ENCODE data around the gene RPUSD2. TPM values are rescaled to one million over a fixed set of nuclear protein-coding genes. Genes with fewer than 3 reads are reported as not detected.

RPUSD2 gene
- total and polyA plus RNA-seq, 3 donors from 2014 or later, result 9.0 to 14.9 (median 12.3) TPM

GRCh38 chr15:40550341-40551037 is 18.6 kb upstream of the RPUSD2 start:
- Histone ChIP-seq H3K27me3 (no peaks in the 10 kb centered on the region), H3K9me3 (no peaks in the 10 kb centered on the region), H3K4me1 (no peaks in the 10 kb centered on the region), H3K4me3 (no peak overlapping the region), H3K36me3 (ENCODE audit: low read depth, missing control alignments) (no peaks in the 10 kb centered on the region), H3K27ac (no peak overlapping the region)
- TF ChIP-seq POLR2A (IDR thresholded peaks at IDR 0.05) (no peak), CTCF (IDR thresholded peaks at IDR 0.05) (no peak)
- WGBS, 2 donors, result 87 to 97% methylated on average over 6 of the region's 6 CpGs
- DNase-seq, result no peak
- intact Hi-C loops (cut with DNase I; ENCODE audit: low total_unique reads), result no loop called here

- DNase-seq, result no peak
- 55 to 81% methylated on average over 4 of the region's 4 CpGs for WGBS, 2 donors
- H3K36me3 ChIP-seq (ENCODE audit: low read depth, missing control alignments), result no peaks in the 10 kb centered on the region
Observed at GRCh38 chr15:40554161-40554525, 15.0 kb upstream of the RPUSD2 start.

GRCh38 chr15:40555876-40556275 is 13.2 kb upstream of the RPUSD2 start:
- no peak for DNase-seq
- no peaks in the 10 kb centered on the region for H3K36me3 ChIP-seq (ENCODE audit: low read depth, missing control alignments)
- WGBS, 2 donors, result 100% methylated on average over 2 of the region's 2 CpGs

More at GRCh38 chr15:40554161-40554525, 15.0 kb upstream of the RPUSD2 start:
- Histone ChIP-seq H3K9me3 (no peaks in the 10 kb centered on the region), H3K4me1 (no peaks in the 10 kb centered on the region), H3K27me3 (no peaks in the 10 kb centered on the region), H3K4me3 (no peak overlapping the region), H3K27ac (no peak overlapping the region)
- intact Hi-C loops (cut with DNase I; ENCODE audit: low total_unique reads), result no loop called here
- TF ChIP-seq POLR2A (IDR thresholded peaks at IDR 0.05), result no peak
- no peak for TF ChIP-seq CTCF (IDR thresholded peaks at IDR 0.05)

GRCh38 chr15:40558952-40559742 is 10.0 kb upstream of the RPUSD2 start:
- H3K4me3 ChIP-seq, result no peak overlapping the region
- no peak overlapping the region for H3K27ac ChIP-seq
- no peaks in the 10 kb centered on the region for H3K9me3 ChIP-seq
- TF ChIP-seq POLR2A (IDR thresholded peaks at IDR 0.05) (no peak), CTCF (IDR thresholded peaks at IDR 0.05) (no peak)
- intact Hi-C loops (cut with DNase I; ENCODE audit: low total_unique reads), result no loop called here
- no peak for DNase-seq
- H3K27me3 ChIP-seq, result no peaks in the 10 kb centered on the region
- WGBS, 2 donors, result 61 to 75% methylated on average over 6 of the region's 6 CpGs
- peaks cover 17% of the 10 kb centered on the region for H3K4me1 ChIP-seq
- H3K36me3 ChIP-seq (ENCODE audit: low read depth, missing control alignments), result no peaks in the 10 kb centered on the region

More at GRCh38 chr15:40555876-40556275, 13.2 kb upstream of the RPUSD2 start:
- no peaks in the 10 kb centered on the region for H3K4me1 ChIP-seq
- no peak for TF ChIP-seq POLR2A (IDR thresholded peaks at IDR 0.05)
- TF ChIP-seq CTCF (IDR thresholded peaks at IDR 0.05), result no peak
- no peaks in the 10 kb centered on the region for H3K27me3 ChIP-seq
- H3K9me3 ChIP-seq, result no peaks in the 10 kb centered on the region
- intact Hi-C loops (cut with DNase I; ENCODE audit: low total_unique reads), result no loop called here
- H3K4me3 ChIP-seq, result no peak overlapping the region
- no peak overlapping the region for H3K27ac ChIP-seq
